Skin epidermis (tissue), 12 donors: Measurements from ENCODE around the gene OVOL2.

Experiments used
- H3K27ac ChIP-seq, 21 experiments: fragments of 200-600 bp; sonication (generic) in 11 of 21; one replicate each; pipeline ENCODE4 v1.5.0; 2020; ENCODE audit warnings: mild to moderate bottlenecking in 3 of 21, inconsistent platforms in 2 of 21, moderate library complexity in 2 of 21
- H3K4me3 ChIP-seq, 7 experiments: fragments of 200-600 bp; sonication (generic) in 2 of 7; one replicate each; pipeline ENCODE4 v1.5.0; 2020; ENCODE audit warnings: inconsistent platforms in 2 of 7, mild to moderate bottlenecking in 2 of 7, moderate library complexity in 1 of 7

The OVOL2 gene

DNA sequence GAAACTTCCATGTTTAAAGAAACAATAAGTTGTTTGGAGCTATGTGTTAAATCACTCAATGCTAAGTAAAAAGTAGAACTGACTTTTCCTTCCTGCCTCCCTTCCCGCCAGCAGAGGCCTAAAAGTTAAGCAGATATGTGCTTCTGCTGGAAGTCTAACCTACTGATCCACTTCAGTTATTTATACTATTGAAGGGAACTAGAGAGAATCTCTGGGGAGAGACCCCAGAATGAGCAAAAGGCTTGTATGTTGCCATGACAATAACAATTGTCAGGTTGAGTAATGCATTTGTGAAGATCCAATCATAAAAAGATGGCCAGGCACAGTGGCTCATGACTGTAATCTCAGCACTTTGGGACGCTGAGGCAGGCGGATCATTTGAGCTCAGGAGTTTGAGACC, 64.2 kb downstream of the OVOL2 start:
- Histone ChIP-seq H3K4me3 (no peak overlapping the region), H3K27ac (peak overlapping the region in 1 of 21 experiments; percentile 26)

DNA sequence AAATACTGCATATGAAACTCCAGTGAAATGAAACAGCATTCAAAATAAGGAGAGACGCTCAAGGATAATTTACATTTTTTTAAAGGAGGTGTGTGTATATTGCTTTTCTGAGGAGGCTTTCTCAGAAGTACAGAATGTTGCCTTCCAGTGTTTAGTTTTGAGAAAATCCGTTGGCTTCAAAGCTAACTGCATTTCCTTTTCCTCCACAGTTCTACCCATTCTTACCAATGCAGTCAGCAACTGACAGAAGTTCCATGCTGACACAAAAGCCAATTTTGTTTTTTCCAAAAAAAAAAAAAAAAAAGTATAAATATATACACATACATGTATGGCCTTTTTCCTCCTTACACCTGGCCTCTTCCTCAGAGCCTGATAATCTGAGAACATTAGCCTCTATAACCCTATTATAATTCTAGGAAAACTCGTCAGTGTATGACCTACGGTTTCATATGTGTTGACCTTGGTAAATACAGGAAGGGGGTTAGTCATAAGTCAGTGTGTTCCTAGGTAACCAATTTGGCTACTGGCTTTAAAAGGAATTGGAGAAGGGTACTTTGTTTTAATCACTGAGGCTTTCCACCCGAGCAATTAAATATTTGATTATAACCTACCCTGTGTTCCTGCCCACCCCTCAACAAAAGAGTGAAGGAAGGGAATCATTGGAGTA, 64.7 kb downstream of the OVOL2 start:
- H3K4me3 ChIP-seq = no peak overlapping the region
- H3K27ac ChIP-seq = peak overlapping the region in 1 of 21 experiments; percentile 26

DNA sequence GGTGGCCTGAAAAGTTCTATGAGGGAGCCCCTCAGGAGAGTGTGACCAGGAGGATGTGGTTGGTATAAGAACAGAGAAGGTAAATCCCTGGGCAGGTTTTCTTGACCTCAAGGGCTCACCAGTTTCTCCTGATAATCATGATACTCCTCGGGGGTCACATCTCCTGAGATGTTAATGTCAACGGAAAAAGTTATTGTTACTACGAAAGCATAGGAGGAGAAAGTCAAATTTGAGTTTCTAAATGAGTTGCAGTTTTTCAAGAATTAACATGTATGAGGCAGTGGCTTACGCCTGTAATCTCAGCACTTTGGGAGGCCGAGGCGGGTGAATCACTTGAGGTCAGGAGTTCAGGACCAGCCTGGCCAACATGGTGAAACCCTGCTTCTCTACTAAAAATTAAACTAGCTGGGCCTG, 65.5 kb downstream of the OVOL2 start:
- Histone ChIP-seq H3K4me3 (no peak overlapping the region), H3K27ac (no peak overlapping the region)

DNA sequence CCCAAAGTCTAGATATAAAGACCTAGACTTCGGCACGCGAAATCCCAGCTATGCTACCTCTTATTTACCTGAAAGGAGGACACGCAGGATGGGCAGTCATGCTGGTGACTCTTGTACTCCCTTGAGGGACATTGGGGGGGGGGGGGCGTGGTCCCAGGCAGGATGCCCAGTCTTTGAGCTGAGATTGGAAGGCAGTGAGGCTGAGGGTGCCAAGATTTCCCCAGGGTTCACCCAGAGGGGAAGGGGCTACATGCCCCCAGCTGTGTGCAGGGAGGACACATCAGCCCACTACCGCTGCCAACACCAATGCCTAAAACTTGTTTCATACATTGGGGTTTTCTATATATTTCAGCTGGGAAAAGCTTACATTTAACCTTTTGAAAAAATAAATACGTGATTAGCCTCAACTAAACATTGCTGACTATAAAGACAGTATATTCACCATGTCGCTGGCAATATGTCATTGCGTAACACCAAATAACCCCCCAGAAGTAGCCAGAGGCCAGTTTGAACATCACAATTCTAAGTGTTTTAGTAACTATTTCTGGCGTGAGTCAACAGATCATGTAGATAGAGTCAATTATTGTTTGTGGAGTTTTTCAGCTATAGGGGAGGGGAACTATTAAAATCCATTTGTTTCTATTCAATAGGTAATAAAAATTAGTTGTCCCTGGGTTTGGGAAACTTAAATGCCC, 67.3 kb downstream of the OVOL2 start:
- Histone ChIP-seq H3K27ac (no peak overlapping the region), H3K4me3 (no peak overlapping the region)

DNA sequence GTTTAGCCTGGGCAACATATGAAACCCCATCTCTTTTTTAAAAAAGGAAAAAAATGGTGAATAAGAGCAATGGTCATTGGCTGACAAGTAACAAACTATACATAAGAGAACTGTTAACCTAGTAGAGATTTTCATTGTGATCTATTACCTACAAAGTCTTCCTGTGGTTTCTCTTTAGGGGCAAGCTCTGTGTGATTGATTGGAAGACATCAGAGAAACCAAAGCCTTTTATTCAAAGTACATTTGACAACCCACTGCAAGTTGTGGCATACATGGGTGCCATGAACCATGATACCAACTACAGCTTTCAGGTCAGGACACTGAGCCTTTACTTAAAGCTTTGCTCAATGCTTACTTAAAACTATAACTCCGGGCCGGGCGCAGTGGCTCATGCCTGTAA, 69.7 kb downstream of the OVOL2 start:
- Histone ChIP-seq H3K4me3 (no peak overlapping the region), H3K27ac (no peak overlapping the region)

DNA sequence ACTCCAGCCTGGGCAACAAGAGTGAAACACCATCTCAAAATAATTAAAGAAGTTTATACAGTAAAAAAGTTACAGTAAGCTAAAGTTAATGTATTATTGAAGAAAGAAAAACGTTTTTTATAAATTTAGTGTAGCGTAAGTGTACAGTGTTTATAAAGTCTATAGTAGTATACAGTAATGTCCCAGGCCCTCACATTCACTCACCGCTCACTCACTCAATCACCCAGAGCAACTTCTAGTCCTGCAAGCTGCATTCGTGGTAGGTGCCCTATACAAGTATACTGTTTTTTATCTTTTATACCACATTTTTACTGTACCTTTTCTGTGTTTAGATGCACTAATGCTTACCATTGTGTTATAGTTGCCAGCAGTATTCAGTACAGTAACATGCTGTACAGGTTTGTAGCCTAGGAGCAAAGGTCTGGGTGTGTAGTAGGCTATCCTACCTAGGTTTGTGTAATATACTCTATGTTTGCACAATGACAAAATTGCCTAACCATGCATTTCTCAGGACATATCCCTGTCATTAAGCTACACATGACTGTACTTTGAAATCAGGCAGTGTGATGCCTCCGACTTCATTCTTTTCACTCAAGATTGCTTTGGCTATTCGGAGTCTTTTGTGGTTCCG, 72.2 kb downstream of the OVOL2 start:
- H3K27ac ChIP-seq = no peak overlapping the region
- H3K4me3 ChIP-seq = no peak overlapping the region

DNA sequence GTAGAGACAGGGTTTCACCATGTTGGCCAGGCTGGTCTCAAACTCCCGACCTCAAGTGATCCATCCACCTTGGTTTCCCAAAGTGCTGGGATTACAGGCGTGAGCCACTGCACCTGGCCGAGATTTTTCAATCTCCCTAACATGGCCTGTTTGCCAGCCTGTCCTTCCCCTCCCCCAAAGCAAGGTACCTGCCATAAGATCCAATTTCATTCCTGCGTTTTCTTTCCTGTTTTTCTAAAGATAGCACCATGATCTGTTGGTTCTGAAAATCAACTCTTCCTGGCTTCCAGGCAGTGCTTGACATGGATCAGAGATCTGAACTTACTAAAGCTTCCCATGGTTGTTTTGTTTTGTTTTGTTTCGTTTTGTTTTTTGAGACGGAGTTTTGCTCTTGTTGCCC, 81.4 kb downstream of the OVOL2 start:
- no peak overlapping the region for H3K27ac ChIP-seq
- H3K4me3 ChIP-seq = no peak overlapping the region
